Thoracic aorta endothelial cell (primary cell): ENCODE measurements around the gene KLHDC10. TPM values are rescaled to one million over a fixed set of nuclear protein-coding genes. Genes with fewer than 3 reads are reported as not detected.

Source experiments
- small RNA-seq: library from RNA; depleted of rRNA; stranded (forward); fragments of <200 nt; gene quantifications from one replicate; pipeline ENCODE3, GENCODE V24; 2012
- total RNA-seq: library from RNA; depleted of rRNA; stranded (reverse); fragments of >200 nt; gene quantifications from 2 replicates; pipeline ENCODE4 v1.2.3, GENCODE V29; 2012

The KLHDC10 gene, protein sequence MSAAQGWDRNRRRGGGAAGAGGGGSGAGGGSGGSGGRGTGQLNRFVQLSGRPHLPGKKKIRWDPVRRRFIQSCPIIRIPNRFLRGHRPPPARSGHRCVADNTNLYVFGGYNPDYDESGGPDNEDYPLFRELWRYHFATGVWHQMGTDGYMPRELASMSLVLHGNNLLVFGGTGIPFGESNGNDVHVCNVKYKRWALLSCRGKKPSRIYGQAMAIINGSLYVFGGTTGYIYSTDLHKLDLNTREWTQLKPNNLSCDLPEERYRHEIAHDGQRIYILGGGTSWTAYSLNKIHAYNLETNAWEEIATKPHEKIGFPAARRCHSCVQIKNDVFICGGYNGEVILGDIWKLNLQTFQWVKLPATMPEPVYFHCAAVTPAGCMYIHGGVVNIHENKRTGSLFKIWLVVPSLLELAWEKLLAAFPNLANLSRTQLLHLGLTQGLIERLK
- total RNA-seq = 31.3 and 33.4 TPM in 2 replicates

DNA sequence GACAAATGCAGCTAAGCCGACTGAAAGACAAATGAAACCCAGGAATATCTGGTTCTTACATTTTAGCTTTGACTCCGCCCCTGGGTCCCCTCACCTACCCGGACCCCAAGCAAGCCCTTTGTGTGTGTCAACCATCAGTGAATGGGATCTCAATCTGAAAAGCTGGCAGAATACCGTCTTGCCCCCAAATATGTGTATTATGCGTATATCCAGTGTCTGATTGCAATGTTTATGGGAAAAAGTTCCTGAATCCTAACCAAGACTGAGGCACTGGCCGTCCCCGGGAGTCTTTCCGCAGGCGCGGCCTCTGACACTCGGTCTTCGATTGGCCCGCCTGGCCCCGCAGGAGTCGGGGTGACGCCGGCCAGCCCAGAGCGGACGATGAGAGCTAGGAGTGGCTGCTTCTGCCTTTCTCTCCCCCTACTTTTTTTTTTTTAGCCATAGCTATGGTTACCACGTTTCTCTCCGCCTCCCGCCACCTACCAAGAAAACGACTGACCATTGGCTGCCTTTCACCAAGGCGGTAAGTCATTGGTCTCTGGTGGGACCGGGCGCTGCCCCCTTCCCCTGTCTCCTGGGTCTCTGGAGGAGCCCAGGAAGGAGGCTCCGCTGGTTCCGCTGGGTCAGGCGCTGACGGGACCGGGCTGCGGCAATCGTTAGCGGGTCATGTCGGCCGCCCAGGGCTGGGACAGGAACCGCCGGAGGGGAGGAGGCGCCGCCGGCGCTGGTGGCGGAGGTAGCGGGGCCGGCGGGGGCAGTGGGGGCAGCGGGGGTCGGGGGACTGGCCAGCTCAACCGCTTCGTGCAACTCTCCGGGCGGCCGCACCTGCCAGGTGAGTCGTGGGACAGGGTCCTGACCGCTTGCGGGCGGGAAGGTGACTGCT, at the start of gene KLHDC10:
TSS of gene KLHDC10 (plus strand) at position 557 of the 883 bp plus-strand sequence. CDS start at position 667, 110 bp downstream.

Small RNA genes within 50 kb of the gene (small RNA-seq; reads per million reads assigned to genes)
- gene RNA5SP245 = not detected

Other genes with a start within 250 kb of the KLHDC10 start
- 96.0 and 127 TPM in 2 replicates for gene UBE2H, start 117.6 kb upstream of the KLHDC10 start, total RNA-seq
- 20.6 and 26.1 TPM in 2 replicates for gene ZC3HC1, start 19.2 kb upstream of the KLHDC10 start, total RNA-seq
- 21.0 and 23.3 TPM in 2 replicates for gene TMEM209, start 134.9 kb downstream of the KLHDC10 start, total RNA-seq
- gene SSMEM1, start 137.3 kb downstream of the KLHDC10 start, total RNA-seq = not detected in 2 replicates
- gene CPA2, start 196.3 kb downstream of the KLHDC10 start, total RNA-seq = not detected in 2 replicates
- 0.27 and 0.29 TPM in 2 replicates for gene CPA4, start 222.6 kb downstream of the KLHDC10 start, total RNA-seq